ENCODE data around the gene TRIM58.

The TRIM58 gene

DNA sequence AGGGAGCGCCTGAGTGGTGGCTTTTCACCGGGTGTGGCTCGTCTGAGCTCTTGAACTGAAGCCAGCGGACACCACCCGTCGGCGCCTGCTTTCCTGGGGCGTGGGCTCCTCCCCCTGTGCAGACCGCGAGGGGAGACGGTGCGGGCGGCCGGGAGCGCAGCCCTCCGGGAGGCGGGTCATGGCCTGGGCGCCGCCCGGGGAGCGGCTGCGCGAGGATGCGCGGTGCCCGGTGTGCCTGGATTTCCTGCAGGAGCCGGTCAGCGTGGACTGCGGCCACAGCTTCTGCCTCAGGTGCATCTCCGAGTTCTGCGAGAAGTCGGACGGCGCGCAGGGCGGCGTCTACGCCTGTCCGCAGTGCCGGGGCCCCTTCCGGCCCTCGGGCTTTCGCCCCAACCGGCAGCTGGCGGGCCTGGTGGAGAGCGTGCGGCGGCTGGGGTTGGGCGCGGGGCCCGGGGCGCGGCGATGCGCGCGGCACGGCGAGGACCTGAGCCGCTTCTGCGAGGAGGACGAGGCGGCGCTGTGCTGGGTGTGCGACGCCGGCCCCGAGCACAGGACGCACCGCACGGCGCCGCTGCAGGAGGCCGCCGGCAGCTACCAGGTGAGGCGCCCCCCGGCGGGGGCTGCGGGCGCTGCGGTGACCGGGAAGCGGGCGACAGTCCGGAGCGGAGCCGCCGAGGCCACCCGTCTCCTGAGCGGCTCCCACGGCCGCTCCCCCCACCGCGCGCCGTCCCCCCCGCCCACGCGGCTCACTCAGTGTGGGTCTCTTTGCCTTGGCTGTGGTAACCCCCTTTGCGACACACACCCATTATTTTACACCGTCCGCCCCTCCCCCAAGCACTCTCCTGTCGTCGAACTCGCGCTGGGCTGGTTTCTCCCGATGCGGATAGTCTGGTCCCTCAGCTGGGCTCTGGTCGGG lies at the start of gene TRIM58:
Gene TRIM58, plus strand, starts transcription at position 119 of the 916 bp plus-strand sequence. Its CDS starts 60 bp downstream, at position 179.
- no peak for DNase-seq

DNA sequence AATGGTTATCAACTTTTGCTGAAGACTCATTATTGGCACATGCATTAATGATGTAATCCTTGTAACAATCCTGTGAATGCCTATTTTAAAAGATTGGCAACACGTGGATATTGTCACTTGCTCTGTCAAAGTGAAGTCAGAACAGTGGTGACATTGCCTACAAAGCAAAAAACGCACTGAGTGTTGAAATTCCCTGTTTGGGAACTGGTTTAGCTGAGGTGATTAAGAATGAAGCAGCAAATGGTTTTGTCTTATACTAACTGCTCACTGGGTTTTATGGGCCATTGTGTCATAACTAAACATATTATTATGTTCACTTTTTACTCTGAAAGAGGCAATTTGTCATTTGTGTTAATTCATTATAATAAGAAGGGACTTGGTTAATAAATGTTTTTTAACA lies 44.4 kb upstream of the TRIM58 start:
- DNase-seq, result no peak

DNA sequence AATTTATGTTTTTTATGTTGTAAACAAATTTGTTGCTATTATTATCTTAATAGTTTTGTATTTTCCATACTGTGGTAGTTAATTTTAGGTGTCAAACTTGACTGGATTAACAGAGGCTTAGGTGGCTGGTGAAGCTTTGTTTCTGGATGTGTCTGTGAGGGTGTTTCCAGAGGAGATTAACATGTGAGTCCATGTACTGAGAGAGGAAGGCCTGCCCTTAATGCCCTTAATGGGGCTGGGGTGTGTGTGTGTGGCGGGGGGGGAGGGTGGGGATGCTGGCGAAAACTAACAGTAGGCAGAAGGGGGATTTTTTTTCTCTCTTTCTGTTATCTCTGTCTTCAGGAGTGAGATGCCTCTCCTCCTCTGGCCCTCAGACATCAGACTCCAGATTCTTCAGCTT lies 34.9 kb upstream of the TRIM58 start:
- DNase-seq, result no peak

GRCh38 chr1:247824023-247824422 lies 33.0 kb upstream of the TRIM58 start, which contains the start of gene OR14A16:
Gene OR14A16, minus strand, starts transcription at chr1:247824119. Its CDS starts 8,390 bp downstream, at chr1:247815729.
- DNase-seq, result no peak

GRCh38 chr1:247825362-247825761 lies 31.6 kb upstream of the TRIM58 start:
- no peak for DNase-seq

GRCh38 chr1:247829656-247830055 lies 27.3 kb upstream of the TRIM58 start:
- DNase-seq, result no peak

DNA sequence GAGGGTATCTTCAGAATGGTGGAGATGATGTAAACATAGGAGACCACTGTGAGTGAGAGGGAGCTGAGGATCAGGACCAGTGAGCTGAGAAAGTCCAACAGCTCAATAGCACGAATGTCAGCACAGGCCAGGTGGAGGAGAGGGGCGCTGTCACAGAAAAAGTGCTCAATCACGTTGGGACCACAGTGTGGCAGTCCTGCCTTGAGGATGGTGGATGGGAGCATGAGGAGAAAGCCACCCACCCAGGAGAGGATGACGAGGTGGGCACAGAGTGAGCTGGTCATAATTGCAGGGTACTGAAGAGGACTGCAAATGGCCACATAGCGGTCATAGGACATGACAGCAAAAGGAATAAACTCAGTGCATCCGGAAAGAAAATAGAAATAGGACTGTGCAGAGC lies 23.4 kb upstream of the TRIM58 start:
- no peak for DNase-seq

DNA sequence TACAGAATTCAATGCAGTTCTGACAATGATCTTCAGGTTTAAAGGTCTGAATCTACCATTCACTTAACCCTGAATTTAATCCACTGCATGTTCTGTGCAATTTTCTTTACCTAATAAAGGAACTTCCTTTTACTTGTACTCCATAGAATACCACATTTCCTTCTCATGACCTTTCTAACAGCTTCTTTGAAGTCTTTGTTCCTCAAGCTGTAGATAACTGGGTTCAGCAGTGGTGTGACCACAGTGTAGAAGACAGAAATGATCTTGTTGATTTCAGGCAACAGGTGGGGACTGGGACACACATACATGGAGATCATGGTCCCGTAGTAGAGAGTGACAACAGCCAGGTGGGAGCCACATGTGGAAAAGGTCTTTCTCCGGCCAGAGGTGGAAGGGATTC lies 16.2 kb upstream of the TRIM58 start:
- no peak for DNase-seq

- no peak for DNase-seq
These were observed 15.2 kb upstream of the TRIM58 start, which contains the start of gene OR11L1 for GRCh38 chr1:247841796-247842195. Gene OR11L1, minus strand, starts transcription at chr1:247841896. Its CDS starts 0 bp downstream, at chr1:247841896.

DNA sequence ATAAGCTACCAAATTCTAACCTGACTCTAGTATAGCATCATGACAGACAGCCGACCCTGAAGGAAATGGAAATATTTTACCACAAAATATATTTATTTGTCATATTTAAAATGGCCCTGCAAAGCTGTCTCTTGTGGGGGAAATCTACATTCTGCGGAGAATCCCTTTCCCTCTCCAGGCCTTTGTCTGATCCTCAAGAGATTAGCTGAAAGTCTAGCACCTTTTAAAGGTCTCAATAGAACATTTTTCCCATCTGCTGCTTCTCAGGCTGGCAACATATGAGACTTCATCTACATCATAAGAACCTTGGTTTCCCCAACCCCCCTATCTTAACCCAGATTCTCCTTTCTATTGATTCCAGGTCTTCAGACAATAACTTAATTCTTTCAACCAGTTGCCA lies 13.6 kb upstream of the TRIM58 start:
- DNase-seq, result no peak

- no peak for DNase-seq
These were observed 11.8 kb upstream of the TRIM58 start for GRCh38 chr1:247845011-247845692.

GRCh38 chr1:247845693-247846017 lies 11.3 kb upstream of the TRIM58 start:
- DNase-seq, result no peak

DNA sequence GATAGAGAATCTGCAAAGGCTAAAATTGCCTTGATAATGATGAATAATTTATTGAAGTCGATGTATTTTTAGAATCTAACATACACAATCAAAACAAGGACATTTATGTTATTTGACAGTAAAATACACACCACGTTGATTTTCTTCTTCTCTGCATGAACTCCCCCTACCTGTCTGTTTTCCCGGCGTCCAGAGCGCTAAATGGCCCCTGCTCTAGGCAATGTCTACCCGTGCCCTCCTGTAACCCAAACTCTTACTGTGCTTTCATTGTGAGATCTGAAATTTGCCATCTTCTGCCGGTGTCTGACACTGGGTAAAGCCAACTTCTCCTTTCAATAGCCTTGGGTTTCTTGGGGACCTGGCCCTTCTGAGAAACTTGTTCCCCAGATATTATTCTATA lies 8.6 kb upstream of the TRIM58 start:
- no peak for DNase-seq

- no peak for DNase-seq
These were observed 7.4 kb upstream of the TRIM58 start for GRCh38 chr1:247849616-247850015.

DNA sequence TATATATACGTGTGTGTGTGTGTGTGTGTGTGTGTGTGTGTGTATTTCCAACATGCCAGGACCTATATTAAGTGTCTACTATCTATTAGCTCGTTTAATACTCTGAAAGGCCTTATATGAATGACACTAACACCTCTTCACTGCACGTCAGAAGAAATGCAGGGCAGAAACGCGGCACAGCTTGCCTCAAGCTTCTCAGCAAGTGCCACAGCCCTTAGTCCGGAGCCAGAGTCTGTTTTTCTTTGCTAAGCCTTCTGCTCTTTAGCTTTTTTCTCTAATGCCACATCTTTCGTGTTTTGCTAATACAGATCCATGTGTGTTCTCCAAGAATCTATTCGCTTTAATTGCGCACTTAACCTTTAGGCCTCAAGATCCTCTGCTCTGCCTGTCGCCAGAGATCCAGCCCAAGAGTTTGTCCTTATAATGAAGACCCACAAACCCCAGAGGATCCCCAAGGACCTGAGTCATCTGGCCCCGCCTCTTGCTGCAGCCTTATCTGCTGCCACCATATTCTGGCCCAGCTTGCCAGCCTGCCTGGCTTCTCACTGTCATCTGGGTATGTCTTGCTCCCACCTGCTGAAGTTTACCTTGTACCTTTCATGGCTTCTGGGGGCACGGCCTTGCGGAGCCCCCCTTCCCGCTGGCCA lies 2.0 kb upstream of the TRIM58 start:
- no peak for DNase-seq

- DNase-seq, result no peak
These were observed 1.1 kb upstream of the TRIM58 start for GRCh38 chr1:247855911-247856310.

DNA sequence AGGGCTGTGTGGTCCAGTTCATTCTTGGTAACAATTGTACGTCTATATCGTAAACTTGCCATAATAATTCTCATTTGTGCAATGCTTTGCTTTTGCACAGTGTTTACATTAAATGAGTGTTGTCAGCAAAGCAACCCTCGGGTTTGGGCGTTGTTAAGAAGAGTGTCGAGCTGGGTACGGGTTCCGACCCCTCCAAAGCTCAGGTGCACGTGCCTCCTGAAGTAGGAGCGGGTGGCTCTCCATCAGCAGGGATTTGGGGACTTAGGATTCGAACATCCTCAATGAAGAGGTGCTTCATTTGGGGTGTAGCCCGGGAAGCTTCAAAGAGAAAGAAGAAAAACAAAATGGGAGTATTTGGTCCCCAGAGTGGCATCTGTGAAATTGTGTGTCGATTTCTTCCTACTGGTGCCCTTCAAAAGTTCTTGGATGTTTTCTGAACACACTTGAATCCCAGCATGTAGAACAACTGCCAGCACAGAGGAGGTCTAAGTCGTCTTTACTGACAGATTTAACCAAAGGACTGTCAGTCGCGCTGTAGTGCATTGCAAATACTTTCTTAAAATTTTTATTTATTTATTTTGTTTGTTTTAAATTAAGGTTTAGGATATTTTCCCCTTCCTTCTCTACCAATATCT lies 1.1 kb downstream of the TRIM58 start:
- no peak for DNase-seq

DNA sequence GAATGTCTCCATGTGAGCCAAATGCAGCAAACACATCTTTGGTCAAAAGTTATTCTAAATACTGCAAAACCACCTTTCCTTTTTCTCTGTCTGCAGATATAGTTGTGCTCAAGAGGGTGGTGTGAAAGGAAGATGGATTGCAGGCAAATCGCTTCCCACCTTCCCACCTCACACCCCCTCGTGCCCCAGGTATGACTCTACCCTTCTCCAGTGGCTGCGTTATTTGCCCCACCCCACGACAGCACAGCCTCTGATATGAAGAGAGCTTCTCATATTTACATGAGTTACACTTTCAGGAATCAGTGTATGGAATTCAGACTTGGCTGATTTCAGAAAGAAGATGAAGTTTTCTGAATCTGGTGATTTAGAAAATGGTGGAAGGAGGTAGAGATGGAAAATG lies 5.8 kb downstream of the TRIM58 start:
- no peak for DNase-seq

DNA sequence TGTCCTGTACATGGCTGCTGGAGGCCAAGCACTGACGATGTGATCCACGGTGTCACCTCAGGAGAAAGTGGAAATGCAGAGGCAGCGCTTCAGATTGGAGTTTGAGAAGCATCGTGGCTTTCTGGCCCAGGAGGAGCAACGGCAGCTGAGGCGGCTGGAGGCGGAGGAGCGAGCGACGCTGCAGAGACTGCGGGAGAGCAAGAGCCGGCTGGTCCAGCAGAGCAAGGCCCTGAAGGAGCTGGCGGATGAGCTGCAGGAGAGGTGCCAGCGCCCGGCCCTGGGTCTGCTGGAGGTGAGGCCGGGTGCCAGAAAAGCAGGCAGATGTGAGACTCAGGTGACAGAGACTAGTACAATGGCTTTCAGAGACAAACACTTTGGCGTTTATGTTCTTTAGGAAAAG lies 7.7 kb downstream of the TRIM58 start:
- no peak for DNase-seq

- DNase-seq, result no peak
These were observed 8.4 kb downstream of the TRIM58 start for GRCh38 chr1:247865416-247865815.

DNA sequence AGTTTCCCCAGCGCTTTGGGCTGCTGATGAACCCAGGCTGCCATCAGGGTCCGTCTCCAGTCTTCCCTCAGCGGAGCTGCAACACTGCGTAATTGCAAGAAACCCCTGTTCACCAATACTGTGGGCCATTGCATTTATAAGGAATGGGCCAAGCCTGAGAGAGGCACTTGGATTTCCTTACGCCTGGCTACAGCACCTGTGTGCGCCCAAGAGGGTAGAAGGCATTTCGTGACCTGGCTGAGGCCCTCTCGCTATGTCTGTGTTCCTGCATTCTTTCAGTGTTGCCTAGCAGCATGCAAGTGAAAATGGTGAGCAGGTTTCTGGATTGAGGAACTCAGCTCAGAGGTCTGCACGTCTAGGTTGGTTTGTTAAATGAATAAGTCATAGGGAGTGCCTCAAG lies 26.4 kb downstream of the TRIM58 start:
- DNase-seq, result no peak

DNA sequence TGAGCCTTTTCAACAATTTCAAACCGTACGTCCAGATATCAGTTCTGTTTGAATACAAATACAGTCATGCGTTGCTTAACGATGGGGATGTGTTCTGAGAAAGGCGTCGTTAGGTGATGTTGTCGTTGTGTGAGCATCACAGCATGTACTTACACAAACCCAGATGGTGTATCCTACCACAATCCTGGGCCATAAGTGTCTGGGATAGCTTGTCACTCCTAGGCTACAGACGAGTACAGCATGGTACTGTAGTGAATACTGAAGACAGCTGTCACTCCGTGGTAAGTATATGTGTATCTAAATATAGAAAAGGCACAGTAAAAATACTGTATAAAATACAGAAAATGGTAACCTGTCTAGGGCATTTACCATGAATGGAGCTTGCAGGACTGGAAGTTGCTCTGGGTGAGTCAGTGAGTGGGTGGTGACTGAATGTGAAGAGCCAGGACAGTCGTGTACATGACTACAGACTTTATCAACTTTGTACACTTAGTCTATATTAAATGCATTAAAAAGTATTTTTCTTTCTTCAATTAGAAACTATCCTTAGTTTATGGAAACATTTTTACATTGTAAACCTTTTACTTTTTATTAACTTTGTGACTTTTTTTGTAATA lies 27.9 kb downstream of the TRIM58 start:
- DNase-seq, result no peak

DNA sequence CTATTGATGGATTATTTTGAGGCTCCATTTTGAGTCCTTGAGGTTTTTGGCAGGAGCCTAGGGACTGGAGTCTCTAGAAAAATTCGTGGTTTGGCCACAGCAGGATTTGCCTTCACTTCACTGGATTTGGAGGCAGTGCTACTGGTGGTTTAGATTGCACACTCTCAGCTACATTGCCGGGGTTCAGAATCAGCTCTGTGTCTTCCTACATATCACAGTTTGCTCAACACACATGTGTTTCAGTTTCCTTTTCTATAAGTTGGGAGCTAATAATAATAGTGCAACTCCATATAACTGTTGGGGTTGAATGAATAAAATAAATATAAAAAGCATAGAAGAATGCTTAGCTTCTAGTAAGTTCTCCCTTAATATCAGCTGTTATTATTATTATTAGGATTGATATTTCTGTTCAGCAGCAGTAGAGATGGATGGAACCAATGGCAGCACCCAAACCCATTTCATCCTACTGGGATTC lies 38.2 kb downstream of the TRIM58 start, which contains the start of gene OR2W3:
Gene OR2W3, plus strand, starts transcription at position 425 of the 475 bp plus-strand sequence. Its CDS starts 0 bp downstream, at position 425.
- no peak for DNase-seq
